HL-60 (cell line): ENCODE results near the gene P2RY6.
"Not testable (repeated sequence)": the region's sequence is repeated elsewhere in the genome, so short reads cannot be mapped to it uniquely, and the experiment has no call there.

Experiments
- CTCF ChIP-seq: IDR thresholded peaks from one replicate; pipeline ENCODE4 v1.5.1; 2011; ENCODE audit warnings: low read length, control low read depth, inconsistent platforms; ENCODE audit not compliant: insufficient read depth
- GABPA ChIP-seq: IDR thresholded peaks from 2 replicates; pipeline ENCODE4 v1.6.1; 2012; ENCODE audit warnings: low read depth
- POLR2AphosphoS5 ChIP-seq: IDR thresholded peaks from 2 replicates; pipeline ENCODE4 v1.6.1; 2012; ENCODE audit warnings: low read depth
- SPI1 ChIP-seq: IDR thresholded peaks from 2 replicates; pipeline ENCODE4 v1.6.1; 2012; ENCODE audit warnings: low read depth, mild to moderate bottlenecking, borderline replicate concordance
- TF ChIP-seq, protein P1 (sequence below): IDR thresholded peaks from 2 replicates; pipeline ENCODE4 v1.6.1; 2012; ENCODE audit warnings: low read depth; ENCODE audit not compliant: insufficient replicate concordance

DNA sequence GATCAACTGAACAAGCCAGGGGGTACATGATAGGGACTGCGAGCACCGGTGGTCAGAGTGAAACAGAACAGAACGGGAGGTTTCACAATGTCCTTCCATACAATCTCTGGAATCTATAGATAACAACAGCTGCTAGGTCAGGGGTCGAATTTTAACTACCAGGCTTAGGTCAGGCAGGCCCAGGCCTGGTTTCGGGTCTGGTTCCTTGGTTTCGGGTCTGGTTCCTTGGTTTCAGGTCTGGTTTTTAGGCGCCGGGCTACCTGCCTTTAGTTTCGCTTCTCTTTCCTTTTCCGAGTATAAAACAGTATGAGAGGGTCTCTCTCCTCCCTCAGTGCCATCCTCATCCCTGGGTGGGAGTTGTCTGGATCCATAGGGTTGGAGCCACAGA is 666 bp upstream of the P2RY6 start:
- TF ChIP-seq CTCF, POLR2AphosphoS5, GABPA, SPI1: not testable (repeated sequence)
- TF ChIP-seq, protein P1, sequence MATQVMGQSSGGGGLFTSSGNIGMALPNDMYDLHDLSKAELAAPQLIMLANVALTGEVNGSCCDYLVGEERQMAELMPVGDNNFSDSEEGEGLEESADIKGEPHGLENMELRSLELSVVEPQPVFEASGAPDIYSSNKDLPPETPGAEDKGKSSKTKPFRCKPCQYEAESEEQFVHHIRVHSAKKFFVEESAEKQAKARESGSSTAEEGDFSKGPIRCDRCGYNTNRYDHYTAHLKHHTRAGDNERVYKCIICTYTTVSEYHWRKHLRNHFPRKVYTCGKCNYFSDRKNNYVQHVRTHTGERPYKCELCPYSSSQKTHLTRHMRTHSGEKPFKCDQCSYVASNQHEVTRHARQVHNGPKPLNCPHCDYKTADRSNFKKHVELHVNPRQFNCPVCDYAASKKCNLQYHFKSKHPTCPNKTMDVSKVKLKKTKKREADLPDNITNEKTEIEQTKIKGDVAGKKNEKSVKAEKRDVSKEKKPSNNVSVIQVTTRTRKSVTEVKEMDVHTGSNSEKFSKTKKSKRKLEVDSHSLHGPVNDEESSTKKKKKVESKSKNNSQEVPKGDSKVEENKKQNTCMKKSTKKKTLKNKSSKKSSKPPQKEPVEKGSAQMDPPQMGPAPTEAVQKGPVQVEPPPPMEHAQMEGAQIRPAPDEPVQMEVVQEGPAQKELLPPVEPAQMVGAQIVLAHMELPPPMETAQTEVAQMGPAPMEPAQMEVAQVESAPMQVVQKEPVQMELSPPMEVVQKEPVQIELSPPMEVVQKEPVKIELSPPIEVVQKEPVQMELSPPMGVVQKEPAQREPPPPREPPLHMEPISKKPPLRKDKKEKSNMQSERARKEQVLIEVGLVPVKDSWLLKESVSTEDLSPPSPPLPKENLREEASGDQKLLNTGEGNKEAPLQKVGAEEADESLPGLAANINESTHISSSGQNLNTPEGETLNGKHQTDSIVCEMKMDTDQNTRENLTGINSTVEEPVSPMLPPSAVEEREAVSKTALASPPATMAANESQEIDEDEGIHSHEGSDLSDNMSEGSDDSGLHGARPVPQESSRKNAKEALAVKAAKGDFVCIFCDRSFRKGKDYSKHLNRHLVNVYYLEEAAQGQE: not testable (repeated sequence)
